GOT3 (cell line): ENCODE results near the gene UHMK1.
"Not testable (repeated sequence)": the region's sequence is repeated elsewhere in the genome, so short reads cannot be mapped to it uniquely, and the experiment has no call there.

Experiments used
- DNase-seq: peaks from one replicate; lab custom pipeline; 2025; ENCODE audit warnings: mixed read lengths; lab: John Stamatoyannopoulos, UW

The UHMK1 gene

GRCh38 chr1:162565460-162565859 is 67.8 kb downstream of the UHMK1 start:
- DNase-seq = no peak

- DNase-seq = no peak
These were observed 69.3 kb downstream of the UHMK1 start for GRCh38 chr1:162566870-162567269.

GRCh38 chr1:162568802-162569201 is 71.2 kb downstream of the UHMK1 start:
- no peak for DNase-seq

- DNase-seq = no peak
These were observed 73.1 kb downstream of the UHMK1 start for GRCh38 chr1:162570718-162571117.

- not testable (repeated sequence) for DNase-seq
These were observed 73.5 kb downstream of the UHMK1 start for GRCh38 chr1:162571121-162571520.

GRCh38 chr1:162571696-162572095 is 74.1 kb downstream of the UHMK1 start:
- no peak for DNase-seq

- DNase-seq = no peak
These were observed 75.5 kb downstream of the UHMK1 start for GRCh38 chr1:162573136-162573535.

GRCh38 chr1:162578071-162578700 is 80.6 kb downstream of the UHMK1 start:
- no peak for DNase-seq

GRCh38 chr1:162578936-162579335 is 81.3 kb downstream of the UHMK1 start:
- DNase-seq = no peak
